ENCODE measurements around the gene TMEM243. TPM values are rescaled to one million over a fixed set of nuclear protein-coding genes. Genes with fewer than 3 reads are reported as not detected.

The TMEM243 gene
- total and polyA plus RNA-seq, 2 of the 4 experiments (the other 2 are of a cell fraction) = 28.7 to 31.1 TPM

GRCh38 chr7:87210506-87210905 lies 9.0 kb downstream of the TMEM243 start:
- TF ChIP-seq POLR2A (IDR thresholded peaks at IDR 0.05; ENCODE audit: low read depth, low read length) = no peak
- TF ChIP-seq RAD21 (IDR thresholded peaks at IDR 0.05; ENCODE audit: low read length) = no peak
- H3K56ac ChIP-seq (ENCODE audit: extremely low read depth, insufficient read depth, low read length) = no peak overlapping the region
- H4K91ac ChIP-seq (ENCODE audit: insufficient read depth, low read depth, low read length) = no peak overlapping the region
- peaks cover 22% of the 10 kb centered on the region for H4K20me1 ChIP-seq (ENCODE audit: insufficient read depth, low read length)
- peaks cover 4% of the 10 kb centered on the region for H3K36me3 ChIP-seq (ENCODE audit: control insufficient read depth, insufficient read depth, low read length)
- intact Hi-C loops (cut with micrococcal nuclease) = no loop called here
- H3K27me3 ChIP-seq (ENCODE audit: control insufficient read depth, insufficient read depth, low read length) = no peaks in the 10 kb centered on the region
- H3K4me2 ChIP-seq (ENCODE audit: low read depth, low read length) = no peak overlapping the region
- no peak overlapping the region for H2AK9ac ChIP-seq (replicated peaks; ENCODE audit: low read depth, low read length, poor library complexity)
- peaks cover 2% of the 10 kb centered on the region; the same call in 1 of the 2 replicates for H3K4me1 ChIP-seq (ENCODE audit: control insufficient read depth, insufficient read depth, low read length)
- no peak overlapping the region for H2BK120ac ChIP-seq (ENCODE audit: low read depth, low read length)
- peaks cover 6% of the 10 kb centered on the region for H3K9me3 ChIP-seq (ENCODE audit: control insufficient read depth, insufficient read depth, low read length)
- no peak overlapping the region for H4K8ac ChIP-seq (ENCODE audit: low read depth in 2 of 2, low read length in 2 of 2)
- no peak overlapping the region for H2AFZ ChIP-seq (replicated peaks; ENCODE audit: low read length, poor library complexity)
- no peak overlapping the region for H3K18ac ChIP-seq (ENCODE audit: low read depth, low read length)
- ATAC-seq (ENCODE audit: low read depth) (no peak), DNase-seq (no peak)
- BruUV-seq (replicated peaks) = no TSS peak
- in situ Hi-C loops (cut with MboI; ENCODE audit: low sequenced_read_pairs) = no loop called here
- H3K14ac ChIP-seq (replicated peaks; ENCODE audit: low read depth, low read length) = no peak overlapping the region
- dilution Hi-C loops (cut with HindIII; ENCODE audit: low sequenced_read_pairs, unreplicated experiment) = no loop called here
- no CpG with 5 or more reads among the region's 3 CpGs for WGBS, 2 experiments (ENCODE audit: extremely low coverage in 2 of 2, insufficient read length in 1 of 2)
- H3K9me1 ChIP-seq (ENCODE audit: insufficient read depth, low read length) = peaks cover 16% of the 10 kb centered on the region
- CTCF ChIA-PET = no interaction called here
- no peak overlapping the region for H3K27ac ChIP-seq (ENCODE audit: insufficient read depth, low read length)
- no peak overlapping the region for H3K23ac ChIP-seq (ENCODE audit: low read depth, low read length)
- POLR2A ChIA-PET (ENCODE audit: unreplicated experiment) = no interaction called here
- H2AK5ac ChIP-seq (ENCODE audit: low read depth, low read length) = no peak overlapping the region
- peaks cover 42 to 69% of the 10 kb centered on the region in 2 experiments for H3K79me1 ChIP-seq (ENCODE audit: low read depth in 1 of 2, low read length in 2 of 2)
- no peak overlapping the region for H2BK20ac ChIP-seq (ENCODE audit: low read depth, low read length)
- H3K4me3 ChIP-seq (ENCODE audit: insufficient read depth, low read depth, low read length) = no peak overlapping the region
- H3K4ac ChIP-seq (ENCODE audit: low read depth, low read length) = no peak overlapping the region
- H2BK5ac ChIP-seq (ENCODE audit: low read depth, low read length, poor library complexity, severe bottlenecking) = no peak overlapping the region
- no peak overlapping the region for H4K5ac ChIP-seq (ENCODE audit: low read depth, low read length)
- H3K9ac ChIP-seq (ENCODE audit: low read depth, low read length) = no peak overlapping the region
- H2BK15ac ChIP-seq (ENCODE audit: low read depth, low read length) = no peak overlapping the region

All from IMR-90 (cell line).